T47D (cell line): ENCODE results near the gene EMID1.

ENCODE experiments used
- DNase-seq, 2 experiments: peaks; one replicate each; pipeline versions ENCODE4 v3.0.0 to v3.0.0-alpha.2; 2011 to 2012; ENCODE audit warnings: low read depth in 1 of 2, low spot score in 1 of 2
- JUND ChIP-seq: IDR thresholded peaks from 2 replicates; pipeline ENCODE4 v1.6.1; 2012; ENCODE audit warnings: low read depth
- in situ Hi-C: cut with HindIII; loops from 2 replicates; pipeline ENCODE4 v1.10.0; 2016; ENCODE audit warnings: low sequenced_read_pairs, low pct_unique_long_range_greater_than_20kb

Gene EMID1

GRCh38 chr22:29258407-29259252 is 52.9 kb downstream of the EMID1 start:
- in situ Hi-C loops: no loop called here
- no peak for DNase-seq
- no peak for TF ChIP-seq JUND

GRCh38 chr22:29259253-29259899 is 53.7 kb downstream of the EMID1 start:
- in situ Hi-C loops: no loop called here
- TF ChIP-seq JUND: no peak

DNA sequence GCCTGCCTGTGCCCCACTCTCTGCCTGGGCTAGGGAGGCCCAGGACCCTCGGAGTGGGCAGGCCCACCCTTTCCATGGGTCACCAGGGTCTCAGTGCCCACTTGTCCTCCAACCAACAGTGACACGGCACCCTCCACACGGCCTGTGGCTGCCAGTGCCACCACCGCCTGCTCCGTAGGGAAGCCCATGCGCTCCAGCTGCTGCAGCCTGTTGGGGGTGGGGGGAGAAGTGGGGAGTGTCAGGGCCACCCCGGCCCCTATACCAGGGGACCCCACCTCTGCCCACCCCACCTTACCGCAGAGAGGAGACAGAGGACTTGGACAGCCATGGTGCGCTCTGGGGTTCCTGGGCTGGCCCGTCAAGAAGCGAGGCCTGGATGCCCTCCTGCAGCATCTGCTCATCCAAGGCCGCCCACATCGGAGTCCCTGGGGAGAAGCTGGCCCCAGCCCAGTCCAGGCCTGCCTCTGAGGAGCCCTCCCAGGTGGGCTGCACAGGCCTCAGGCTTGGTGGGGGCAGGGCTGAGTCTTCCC is 54.4 kb downstream of the EMID1 start:
- in situ Hi-C loops: no loop called here
- no peak for TF ChIP-seq JUND
- DNase-seq: no peak

More at GRCh38 chr22:29259253-29259899, 53.7 kb downstream of the EMID1 start:
- DNase-seq: no peak

DNA sequence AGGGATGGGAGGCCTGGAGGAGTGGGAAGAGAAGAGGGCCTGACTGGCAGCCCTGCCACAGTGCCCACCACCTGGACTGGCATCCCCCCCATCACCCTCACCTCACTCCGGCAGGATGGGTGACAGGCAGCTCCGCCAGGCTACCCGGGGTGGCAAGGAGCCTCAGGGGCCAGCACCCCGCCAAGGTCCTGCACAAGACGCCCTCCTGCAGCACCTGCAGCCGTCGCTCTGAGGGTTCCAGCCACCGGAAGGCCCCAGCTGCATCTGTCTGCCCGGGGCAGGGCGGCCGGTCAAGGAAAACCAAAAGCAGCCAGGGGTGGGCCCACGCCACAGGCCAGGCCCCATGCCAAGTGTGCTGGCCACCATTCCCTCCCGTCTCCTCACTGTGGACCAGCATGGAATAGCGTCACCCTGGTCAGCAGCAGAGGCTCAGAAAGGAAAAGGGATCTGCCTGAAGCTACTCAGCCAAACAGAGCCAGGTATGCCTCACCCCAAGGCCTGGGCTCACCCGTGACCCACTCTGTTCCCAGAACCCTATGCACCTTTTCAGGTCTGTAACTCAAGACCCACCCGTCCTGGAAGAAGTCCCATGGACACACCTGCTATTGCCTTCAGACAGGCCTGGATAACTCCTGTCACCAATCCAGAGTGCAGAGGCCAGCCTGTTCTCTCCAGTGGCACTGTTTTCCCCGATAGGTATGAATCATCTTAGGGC is 55.1 kb downstream of the EMID1 start:
- DNase-seq: no peak
- TF ChIP-seq JUND: no peak
- in situ Hi-C loops: no loop called here

- in situ Hi-C loops: no loop called here
- no peak for TF ChIP-seq JUND
- no peak for DNase-seq
Observed at GRCh38 chr22:29263791-29264276, 58.1 kb downstream of the EMID1 start.

GRCh38 chr22:29265305-29265704 is 59.6 kb downstream of the EMID1 start:
- in situ Hi-C loops: no loop called here
- no peak for TF ChIP-seq JUND
- DNase-seq: no peak

GRCh38 chr22:29265929-29266328 is 60.2 kb downstream of the EMID1 start:
- TF ChIP-seq JUND: no peak
- DNase-seq: no peak
- in situ Hi-C loops: no loop called here

DNA sequence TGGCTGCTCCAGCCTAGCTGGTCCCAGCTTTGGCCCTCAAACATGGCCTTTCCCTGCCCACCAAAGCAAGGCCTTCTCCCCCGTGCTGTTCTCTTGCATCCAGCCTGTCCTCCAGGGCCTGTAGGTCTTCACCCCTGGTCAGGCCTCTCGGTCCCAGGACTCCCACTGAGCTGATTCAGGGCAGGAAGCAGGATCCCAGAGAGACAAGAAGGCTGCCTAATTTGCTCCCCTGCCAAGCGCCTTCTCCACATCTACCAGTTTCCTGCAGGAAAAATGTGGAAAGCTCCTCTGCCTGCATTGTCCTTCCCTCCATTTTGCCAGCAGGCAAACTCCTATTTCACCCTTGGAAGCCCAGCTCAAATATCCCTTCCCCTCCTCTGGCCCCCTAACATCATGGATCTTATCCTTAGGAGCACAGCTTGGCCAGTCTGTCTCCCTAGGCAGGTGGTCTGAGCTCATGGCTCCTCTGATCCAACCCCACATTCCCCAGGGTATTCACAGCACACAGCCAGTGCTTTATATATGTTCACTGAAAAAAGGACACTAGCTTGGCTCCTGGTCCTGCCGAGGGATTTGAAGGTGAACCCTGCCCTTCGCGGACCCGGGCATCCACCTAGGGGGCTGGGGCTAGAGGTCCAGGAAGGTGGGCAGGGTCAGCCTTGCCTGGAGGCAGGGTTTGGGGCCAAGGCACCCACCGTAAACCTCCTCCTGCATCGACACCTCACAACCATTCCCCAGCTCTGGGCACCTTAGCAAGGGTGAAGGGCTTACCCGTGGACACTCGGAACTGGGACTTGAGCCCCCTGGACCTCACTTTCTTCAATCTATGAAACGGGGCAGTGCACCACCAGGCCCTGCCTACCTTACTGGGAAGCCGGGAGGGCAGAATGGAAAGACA is 61.1 kb downstream of the EMID1 start:
- DNase-seq: no peak
- TF ChIP-seq JUND: no peak
- in situ Hi-C loops: no loop called here

GRCh38 chr22:29267462-29267857 is 61.8 kb downstream of the EMID1 start:
- in situ Hi-C loops: no loop called here
- TF ChIP-seq JUND: no peak
- no peak for DNase-seq

- TF ChIP-seq JUND: no peak
- in situ Hi-C loops: no loop called here
- DNase-seq: peak; percentile 83 to 96
Observed at GRCh38 chr22:29267858-29268510, 62.3 kb downstream of the EMID1 start, which contains the start of the genes EWSR1 and RHBDD3. TSS of gene EWSR1 (plus strand) at chr22:29268268. CDS start at chr22:29268337, 69 bp downstream. TSS of gene RHBDD3 (minus strand) at chr22:29267981. CDS start at chr22:29265626, 2,355 bp downstream.
